NK-92 treated with Interleukin-12 subunit alpha and Interleukin-12 subunit beta, amount 100 ng/mL, for 24 hours (cell line): ENCODE data around the gene EYA3.
A peak's percentile ranks its signal among the peaks of the same experiment; 100 is the strongest.

ENCODE experiments used
- DNase-seq: peaks from one replicate; lab custom pipeline; 2025; lab: John Stamatoyannopoulos, UW

Gene EYA3

GRCh38 chr1:28088168-28088961, at the start of gene EYA3:
Gene EYA3, minus strand, starts transcription at chr1:28088610. Its CDS starts 30,584 bp downstream, at chr1:28058026.
- peak; percentile 98 for DNase-seq

GRCh38 chr1:28136922-28137613, 48.7 kb upstream of the EYA3 start:
- no peak for DNase-seq

- DNase-seq = no peak
Measured at GRCh38 chr1:28136169-28136921, 47.9 kb upstream of the EYA3 start.

- DNase-seq = no peak
Measured at GRCh38 chr1:28135371-28136168, 47.2 kb upstream of the EYA3 start.

GRCh38 chr1:28134651-28135207, 46.3 kb upstream of the EYA3 start:
- no peak for DNase-seq

- no peak for DNase-seq
Measured at GRCh38 chr1:28132171-28133167, 44.1 kb upstream of the EYA3 start.

- no peak for DNase-seq
Measured at GRCh38 chr1:28130901-28131300, 42.5 kb upstream of the EYA3 start.

- no peak for DNase-seq
Measured at GRCh38 chr1:28129150-28129549, 40.7 kb upstream of the EYA3 start.

- no peak for DNase-seq
Measured at GRCh38 chr1:28127617-28128257, 39.3 kb upstream of the EYA3 start.

GRCh38 chr1:28126783-28127490, 38.5 kb upstream of the EYA3 start:
- no peak for DNase-seq

GRCh38 chr1:28126212-28126611, 37.8 kb upstream of the EYA3 start:
- no peak for DNase-seq

- no peak for DNase-seq
Measured at GRCh38 chr1:28123461-28123961, 35.1 kb upstream of the EYA3 start.

- no peak for DNase-seq
Measured at GRCh38 chr1:28122183-28122582, 33.8 kb upstream of the EYA3 start.

GRCh38 chr1:28119556-28119955, 31.1 kb upstream of the EYA3 start:
- DNase-seq = no peak

- no peak for DNase-seq
Measured at GRCh38 chr1:28118640-28119307, 30.4 kb upstream of the EYA3 start.

- peak; percentile 72 for DNase-seq
Measured at GRCh38 chr1:28115267-28115666, 26.9 kb upstream of the EYA3 start.

- DNase-seq = no peak
Measured at GRCh38 chr1:28114844-28115243, 26.4 kb upstream of the EYA3 start.

GRCh38 chr1:28113242-28113572, 24.8 kb upstream of the EYA3 start:
- DNase-seq = no peak
